Kidney glomerular epithelial cell (primary cell): ENCODE data around the gene EXD3.

ENCODE experiments used
- DNase-seq: peaks from one replicate; lab custom pipeline; 2025; lab: John Stamatoyannopoulos, UW

EXD3 gene

GRCh38 chr9:137317021-137317717 is 105.8 kb downstream of the EXD3 start:
- no peak for DNase-seq

- DNase-seq: no peak
Measured at GRCh38 chr9:137316012-137316981, 106.7 kb downstream of the EXD3 start.

GRCh38 chr9:137315581-137316011 is 107.4 kb downstream of the EXD3 start:
- DNase-seq: no peak

GRCh38 chr9:137314561-137315560 is 108.1 kb downstream of the EXD3 start:
- no peak for DNase-seq

GRCh38 chr9:137313956-137314560 is 108.9 kb downstream of the EXD3 start:
- no peak for DNase-seq

GRCh38 chr9:137313326-137313936 is 109.5 kb downstream of the EXD3 start:
- no peak for DNase-seq

GRCh38 chr9:137312852-137313325 is 110.1 kb downstream of the EXD3 start:
- DNase-seq: no peak

GRCh38 chr9:137311986-137312851 is 110.7 kb downstream of the EXD3 start:
- no peak for DNase-seq

- DNase-seq: no peak
Measured at GRCh38 chr9:137311171-137311985, 111.6 kb downstream of the EXD3 start.

- no peak for DNase-seq
Measured at GRCh38 chr9:137310189-137311052, 112.5 kb downstream of the EXD3 start.

GRCh38 chr9:137309368-137310188 is 113.4 kb downstream of the EXD3 start:
- no peak for DNase-seq

GRCh38 chr9:137308057-137308619 is 114.8 kb downstream of the EXD3 start:
- no peak for DNase-seq

- DNase-seq: no peak
Measured at GRCh38 chr9:137307255-137308056, 115.5 kb downstream of the EXD3 start.

- DNase-seq: no peak
Measured at GRCh38 chr9:137306850-137307254, 116.1 kb downstream of the EXD3 start.

GRCh38 chr9:137306066-137306849 is 116.7 kb downstream of the EXD3 start:
- no peak for DNase-seq
